ENCODE data around the gene TBC1D24.

DNA sequence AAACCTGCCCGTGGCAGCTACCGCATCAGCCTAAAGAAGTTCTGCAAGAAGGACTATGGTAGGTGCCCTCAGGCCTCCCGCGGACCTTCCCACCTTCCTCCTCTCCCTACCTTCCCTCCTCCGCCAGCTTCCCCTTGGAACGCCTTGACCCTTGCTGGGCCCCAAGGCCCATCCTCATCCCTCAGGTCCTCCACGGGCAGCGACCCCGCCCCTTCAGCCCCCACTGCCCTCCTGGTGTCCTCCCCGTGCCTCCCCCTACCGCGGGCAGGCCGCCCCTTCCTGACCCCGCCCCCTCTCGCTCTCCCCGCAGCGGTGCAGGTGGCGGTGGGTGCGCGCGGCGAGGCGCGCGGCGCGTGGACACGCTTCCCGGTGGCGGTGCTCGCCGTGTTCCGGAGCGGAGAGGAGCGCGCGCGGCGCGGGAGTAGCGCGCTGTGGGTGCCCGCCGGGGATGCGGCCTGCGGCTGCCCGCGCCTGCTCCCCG lies 1.4 kb upstream of the TBC1D24 start:
- TF ChIP-seq, protein P1, sequence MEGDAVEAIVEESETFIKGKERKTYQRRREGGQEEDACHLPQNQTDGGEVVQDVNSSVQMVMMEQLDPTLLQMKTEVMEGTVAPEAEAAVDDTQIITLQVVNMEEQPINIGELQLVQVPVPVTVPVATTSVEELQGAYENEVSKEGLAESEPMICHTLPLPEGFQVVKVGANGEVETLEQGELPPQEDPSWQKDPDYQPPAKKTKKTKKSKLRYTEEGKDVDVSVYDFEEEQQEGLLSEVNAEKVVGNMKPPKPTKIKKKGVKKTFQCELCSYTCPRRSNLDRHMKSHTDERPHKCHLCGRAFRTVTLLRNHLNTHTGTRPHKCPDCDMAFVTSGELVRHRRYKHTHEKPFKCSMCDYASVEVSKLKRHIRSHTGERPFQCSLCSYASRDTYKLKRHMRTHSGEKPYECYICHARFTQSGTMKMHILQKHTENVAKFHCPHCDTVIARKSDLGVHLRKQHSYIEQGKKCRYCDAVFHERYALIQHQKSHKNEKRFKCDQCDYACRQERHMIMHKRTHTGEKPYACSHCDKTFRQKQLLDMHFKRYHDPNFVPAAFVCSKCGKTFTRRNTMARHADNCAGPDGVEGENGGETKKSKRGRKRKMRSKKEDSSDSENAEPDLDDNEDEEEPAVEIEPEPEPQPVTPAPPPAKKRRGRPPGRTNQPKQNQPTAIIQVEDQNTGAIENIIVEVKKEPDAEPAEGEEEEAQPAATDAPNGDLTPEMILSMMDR (IDR thresholded peaks at IDR 0.05): no peak
- no peak for TF ChIP-seq ZFX (IDR thresholded peaks at IDR 0.05; ENCODE audit: borderline replicate concordance)

Measured in 22Rv1 (cell line).